Adrenal gland (tissue), 5 donors: ENCODE measurements around the gene CHRNB2.

Experiments used
- CTCF ChIP-seq, 6 experiments: fragments of 450-650 bp in 4 of 6; fragments of 200-600 bp in 2 of 6; sonication (generic) in 1 of 6; IDR thresholded peaks; 1 replicate in 5 of 6; 2 replicates in 1 of 6; pipeline versions ENCODE4 v1.5.1 to v1.8.0; 2016 to 2021; ENCODE audit warnings: antibody characterized with exemption in 6 of 6, mild to moderate bottlenecking in 2 of 6, moderate library complexity in 1 of 6
- POLR2A ChIP-seq, 2 donors: fragments of 450-650 bp; IDR thresholded peaks; one replicate each; pipeline ENCODE4 v1.6.1; 2017; ENCODE audit warnings: antibody characterized with exemption in 2 of 2, mild to moderate bottlenecking in 2 of 2, moderate library complexity in 1 of 2
- donor health status: DM: no; HTN: no; CAD: no.

GRCh38 chr1:154603317-154603716, 35.7 kb downstream of the CHRNB2 start:
- no peak for TF ChIP-seq POLR2A (IDR thresholded peaks at IDR 0.05)
- TF ChIP-seq CTCF (IDR thresholded peaks at IDR 0.05) = no peak
